HuH-7.5 (cell line): ENCODE data around the gene FAM171A1.
"Not testable (repeated sequence)": the region's sequence is repeated elsewhere in the genome, so short reads cannot be mapped to it uniquely, and the experiment has no call there.

Source experiments
- DNase-seq: peaks from one replicate; pipeline ENCODE4 v3.0.0; 2011; ENCODE audit warnings: low spot score

Gene FAM171A1

DNA sequence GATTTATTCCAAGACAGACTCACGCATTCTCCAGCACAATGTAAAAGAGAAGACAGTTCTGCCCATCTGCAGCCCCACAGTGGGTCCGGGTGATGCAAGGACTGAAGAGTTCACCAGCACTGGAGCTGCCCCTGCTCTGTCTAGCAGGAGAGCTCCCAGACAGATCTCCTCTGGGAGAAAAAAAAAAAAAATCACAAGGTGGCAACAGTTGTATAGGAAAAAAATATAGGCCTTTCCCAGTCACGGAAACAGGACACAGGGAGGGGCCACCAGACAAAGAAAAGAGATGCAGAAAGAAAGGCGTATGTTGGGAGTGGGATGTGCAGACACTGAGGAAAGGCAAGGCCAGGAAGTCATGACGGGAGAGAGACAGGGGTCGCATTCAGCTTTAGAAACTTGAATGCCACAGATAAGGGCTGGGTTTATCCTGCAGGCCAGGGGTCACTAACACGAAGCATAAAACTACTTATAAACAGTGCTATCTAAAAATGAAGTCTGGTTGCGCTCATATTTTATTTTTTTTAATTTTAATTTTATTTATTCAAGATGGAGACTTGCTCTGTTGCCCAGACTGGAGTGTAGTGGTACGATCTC, 54.1 kb downstream of the FAM171A1 start:
- DNase-seq, result no peak

DNA sequence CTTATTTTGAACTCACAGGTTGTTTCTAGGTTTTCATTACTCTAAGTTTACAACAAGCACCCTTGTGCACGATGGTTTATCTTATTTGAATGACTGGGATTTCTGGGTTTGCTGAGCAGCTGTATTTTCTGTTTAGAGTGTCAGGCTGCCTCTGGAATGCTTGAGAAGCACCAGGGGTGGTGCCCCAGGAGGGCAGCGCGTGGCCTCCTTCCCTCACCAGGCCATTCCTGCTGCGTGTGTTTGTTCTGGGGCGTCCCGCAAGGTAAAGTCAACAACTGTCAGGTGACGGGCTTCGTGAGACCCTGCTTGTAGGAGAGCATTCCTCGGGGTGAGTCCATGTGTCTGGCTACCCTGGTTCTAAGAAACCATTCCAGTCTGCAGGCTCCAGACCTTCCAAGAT, 54.9 kb downstream of the FAM171A1 start:
- DNase-seq, result no peak

DNA sequence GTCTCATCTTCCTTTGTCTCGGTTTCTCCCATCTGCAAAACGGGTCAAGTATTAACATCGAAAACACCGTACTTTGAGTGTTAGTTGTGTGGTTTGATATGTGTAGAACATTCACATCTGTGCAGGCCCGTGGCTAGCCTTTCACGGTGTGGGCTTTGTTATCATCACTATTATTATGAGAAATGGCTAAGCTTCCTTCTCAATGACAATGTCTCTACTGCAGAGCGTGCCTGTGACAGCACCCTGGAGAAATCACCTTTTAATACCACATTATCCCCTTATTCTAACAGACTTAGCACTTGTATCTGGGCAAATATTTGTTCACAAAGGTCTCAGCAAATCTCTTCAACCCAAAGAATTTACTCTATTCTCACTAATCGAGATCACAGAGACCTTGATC, 55.8 kb downstream of the FAM171A1 start:
- no peak for DNase-seq

DNA sequence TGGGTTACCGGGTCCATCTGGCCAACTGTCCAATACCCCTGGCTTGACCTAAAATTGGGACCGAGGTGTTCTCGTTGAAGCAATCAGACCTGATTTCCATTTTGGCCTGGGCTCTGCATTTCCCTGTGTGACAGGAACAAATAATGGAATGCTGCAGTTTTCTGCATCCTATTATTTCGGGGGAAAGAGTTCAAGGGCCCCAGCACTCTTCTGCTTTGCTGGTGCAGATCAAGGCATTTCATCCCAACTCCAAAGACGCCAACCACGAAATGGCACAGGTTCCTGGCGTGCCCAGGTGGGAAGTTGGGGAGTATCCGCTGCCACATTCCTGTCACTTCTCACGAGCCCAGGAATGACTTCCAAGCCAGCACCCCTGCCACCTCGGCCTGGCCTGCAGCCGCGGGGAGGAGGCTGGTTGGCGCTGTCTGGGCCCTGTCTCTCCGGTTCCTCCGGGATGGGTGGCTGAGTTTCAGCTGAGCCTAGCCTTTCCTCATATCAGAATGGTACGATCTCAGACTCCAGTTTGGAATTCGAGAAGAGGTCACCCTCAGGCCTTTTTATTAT, 56.5 kb downstream of the FAM171A1 start:
- DNase-seq, result no peak

DNA sequence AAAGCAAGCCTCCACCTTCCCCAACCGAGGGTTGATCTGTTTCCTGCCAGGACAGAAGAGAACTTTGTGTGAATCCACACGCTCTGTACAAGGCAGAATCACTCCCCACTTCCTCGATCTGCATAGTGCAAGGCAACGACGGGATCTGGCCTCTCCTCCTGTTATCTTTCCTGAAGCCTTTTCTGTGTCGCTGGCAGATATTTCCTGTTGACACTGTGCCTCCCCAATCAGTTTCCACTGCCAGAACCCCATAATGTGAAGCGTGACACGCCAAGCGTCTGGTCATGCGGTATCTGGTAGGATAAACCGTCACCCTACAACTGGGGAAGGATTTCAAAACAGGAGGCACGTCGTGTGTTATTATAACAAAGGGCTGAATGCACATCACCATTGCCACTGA, 57.2 kb downstream of the FAM171A1 start:
- no peak for DNase-seq

DNA sequence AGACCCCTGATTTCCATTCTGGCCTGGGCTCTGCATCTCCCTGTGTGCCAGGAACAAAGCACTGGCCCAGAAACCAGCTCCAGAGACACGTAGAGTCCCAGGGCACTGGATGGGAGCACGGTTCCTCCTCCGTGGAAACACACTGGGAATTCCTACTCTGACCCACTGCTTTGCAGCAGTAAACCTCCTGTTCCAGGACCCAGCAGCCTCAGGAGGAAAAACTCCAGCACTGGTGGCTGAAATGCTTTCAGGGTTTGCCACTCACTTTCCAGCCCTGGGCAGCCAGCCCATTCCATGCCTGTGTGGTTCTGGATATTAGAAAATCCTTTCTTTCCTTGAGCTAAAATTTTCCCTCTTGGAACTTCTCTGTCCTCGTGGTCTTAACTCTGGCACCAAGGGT, 58.0 kb downstream of the FAM171A1 start:
- DNase-seq, result no peak

DNA sequence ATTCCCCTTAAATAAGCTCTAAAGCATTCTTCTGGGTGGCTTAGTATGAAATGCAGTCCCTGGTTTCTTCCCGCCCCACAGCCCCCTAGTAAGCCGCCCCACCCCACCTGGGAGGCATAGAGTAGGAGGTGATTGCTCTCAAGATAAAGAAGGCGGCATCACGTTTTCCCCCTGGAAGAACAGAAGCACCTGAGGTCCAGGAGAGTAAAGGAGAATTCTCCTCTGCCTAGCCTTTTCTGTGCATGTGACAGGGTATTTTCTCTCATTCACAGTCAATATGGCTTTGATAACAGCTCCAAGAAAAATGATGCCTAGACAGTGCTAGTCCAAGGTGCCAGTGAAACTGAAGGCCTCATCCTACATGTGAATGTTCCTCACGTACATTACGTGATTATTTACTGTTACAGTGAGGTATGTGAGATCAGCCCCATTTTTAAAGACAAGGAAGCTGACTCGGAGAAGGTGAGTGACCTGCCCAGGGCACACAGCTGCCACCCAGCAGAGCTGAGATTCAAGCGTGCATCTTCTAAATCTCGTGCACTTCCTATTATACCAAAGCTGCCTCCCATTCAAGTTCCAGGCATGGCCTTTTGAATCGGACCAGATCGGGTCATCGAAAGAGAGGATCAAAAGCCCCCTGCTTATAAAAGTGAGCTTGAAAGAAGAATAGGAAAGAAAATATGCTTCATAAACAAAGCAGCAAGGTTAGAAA, 59.4 kb downstream of the FAM171A1 start:
- no peak for DNase-seq

DNA sequence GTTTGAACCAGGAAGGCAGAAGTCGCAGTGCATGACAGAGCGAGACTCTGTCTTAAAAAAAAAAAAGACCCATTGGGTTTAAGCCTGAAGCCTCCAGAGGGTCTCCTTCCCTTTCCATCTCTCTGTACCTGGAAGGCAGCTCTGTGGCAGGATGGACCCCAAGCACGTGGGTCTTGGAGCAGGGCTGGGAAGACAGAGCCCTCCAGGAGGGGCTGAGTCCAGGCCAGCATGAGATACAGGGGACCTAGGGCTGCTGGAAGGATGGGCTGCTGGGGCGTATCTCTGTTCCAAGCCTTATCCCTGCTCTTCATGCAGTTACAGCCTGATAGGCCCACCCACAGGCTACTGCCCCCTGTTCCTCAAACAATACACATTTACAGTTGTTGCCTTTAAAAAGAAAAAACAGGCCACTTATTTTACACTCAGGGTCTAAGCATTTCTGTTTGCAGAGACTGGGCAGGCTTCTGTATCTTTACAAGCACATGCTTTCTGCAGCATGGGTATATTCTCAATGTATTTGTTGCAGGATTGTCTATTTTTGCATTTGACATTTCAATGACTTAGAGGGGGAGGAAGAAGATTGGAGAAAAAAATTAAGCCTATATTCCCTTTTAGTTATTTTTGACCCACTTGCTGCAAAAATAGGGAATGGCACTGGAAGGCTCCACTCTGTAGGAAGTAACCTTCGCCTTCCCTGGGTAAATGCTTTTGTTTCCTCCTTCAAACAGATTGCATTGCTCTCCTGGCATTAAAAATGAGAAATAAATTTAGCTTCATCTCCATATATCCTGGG, 60.1 kb downstream of the FAM171A1 start:
- DNase-seq, result no peak

DNA sequence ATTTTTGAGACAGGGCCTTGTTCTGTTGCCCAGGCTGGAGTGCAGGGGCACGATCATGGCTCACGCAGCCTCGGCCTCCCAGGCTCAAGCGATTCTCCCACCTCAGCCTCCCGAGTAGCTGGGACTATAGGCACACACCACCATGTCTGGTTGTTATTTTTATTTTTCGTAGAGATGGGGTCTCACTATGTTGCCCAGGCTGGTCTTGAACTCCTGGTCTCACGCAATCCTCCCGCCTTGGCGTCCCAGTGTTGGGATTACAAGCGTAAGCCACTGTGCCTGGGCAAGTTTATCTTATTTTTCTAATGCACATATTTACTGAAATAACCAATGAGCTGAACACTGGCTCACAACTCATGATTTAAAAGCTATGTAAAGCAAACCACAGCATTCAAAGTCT, 61.9 kb downstream of the FAM171A1 start:
- no peak for DNase-seq

DNA sequence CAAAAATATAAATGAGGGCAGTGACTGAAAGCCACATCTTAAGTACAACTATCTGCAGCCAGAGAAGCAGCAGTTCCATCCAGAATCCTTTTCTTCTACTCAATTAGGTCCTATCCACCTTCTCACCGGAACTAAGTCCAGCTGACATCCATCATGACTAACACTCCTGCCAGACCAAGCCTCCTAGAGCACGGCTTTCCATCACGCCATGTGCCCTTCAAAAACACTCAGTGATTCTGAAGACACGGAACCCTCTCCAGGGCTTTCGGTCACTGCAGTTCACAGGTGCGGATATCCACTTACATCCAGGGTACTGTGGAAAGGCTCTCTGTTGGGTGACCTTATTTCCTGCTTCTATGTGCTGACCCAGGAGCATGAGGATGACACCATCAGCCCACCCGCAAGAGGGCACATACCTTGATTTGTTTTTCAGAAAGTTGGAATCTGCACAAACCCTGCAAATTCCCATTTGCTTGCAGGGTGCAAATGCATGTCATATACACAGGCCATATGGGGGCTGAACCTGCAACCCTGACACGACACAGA, 64.3 kb downstream of the FAM171A1 start:
- no peak for DNase-seq

DNA sequence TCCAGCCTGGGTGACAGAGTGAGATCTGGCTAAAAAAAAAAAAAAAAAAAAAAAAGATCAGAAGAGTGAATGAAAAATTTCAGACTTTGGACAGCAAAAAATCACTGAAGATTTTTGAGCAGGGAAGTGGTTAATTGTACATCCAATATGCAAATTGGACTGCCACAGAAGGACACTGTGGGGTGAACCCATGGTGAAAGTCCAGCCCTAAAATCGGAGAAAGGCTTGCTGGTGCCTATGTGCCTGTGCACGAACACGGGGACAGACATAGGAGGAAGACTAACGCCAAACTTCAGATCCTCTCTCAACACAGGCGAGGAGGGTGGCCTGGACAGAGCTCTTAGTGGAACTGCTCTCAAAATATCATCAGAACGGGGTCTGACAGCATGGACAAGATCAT, 65.5 kb downstream of the FAM171A1 start:
- no peak for DNase-seq

DNA sequence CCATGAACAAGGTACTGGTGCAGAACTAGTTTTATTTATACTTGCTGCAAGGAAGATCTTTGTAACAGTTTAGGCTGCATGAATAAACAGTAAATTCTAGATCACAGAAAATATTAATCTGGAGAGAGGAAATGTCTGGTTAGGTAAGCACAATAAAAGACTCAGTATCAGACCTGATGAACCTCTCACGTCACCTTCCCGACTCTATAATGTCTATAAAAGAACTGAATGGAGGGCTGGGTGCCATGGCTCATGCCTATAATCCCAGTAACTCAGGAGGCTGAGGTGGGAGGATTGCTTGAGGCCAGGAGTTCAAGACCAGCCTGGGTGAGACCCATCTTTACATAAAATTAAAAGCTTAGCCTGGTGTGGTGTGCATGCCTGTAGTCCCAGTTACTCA, 65.9 kb downstream of the FAM171A1 start:
- DNase-seq, result no peak

DNA sequence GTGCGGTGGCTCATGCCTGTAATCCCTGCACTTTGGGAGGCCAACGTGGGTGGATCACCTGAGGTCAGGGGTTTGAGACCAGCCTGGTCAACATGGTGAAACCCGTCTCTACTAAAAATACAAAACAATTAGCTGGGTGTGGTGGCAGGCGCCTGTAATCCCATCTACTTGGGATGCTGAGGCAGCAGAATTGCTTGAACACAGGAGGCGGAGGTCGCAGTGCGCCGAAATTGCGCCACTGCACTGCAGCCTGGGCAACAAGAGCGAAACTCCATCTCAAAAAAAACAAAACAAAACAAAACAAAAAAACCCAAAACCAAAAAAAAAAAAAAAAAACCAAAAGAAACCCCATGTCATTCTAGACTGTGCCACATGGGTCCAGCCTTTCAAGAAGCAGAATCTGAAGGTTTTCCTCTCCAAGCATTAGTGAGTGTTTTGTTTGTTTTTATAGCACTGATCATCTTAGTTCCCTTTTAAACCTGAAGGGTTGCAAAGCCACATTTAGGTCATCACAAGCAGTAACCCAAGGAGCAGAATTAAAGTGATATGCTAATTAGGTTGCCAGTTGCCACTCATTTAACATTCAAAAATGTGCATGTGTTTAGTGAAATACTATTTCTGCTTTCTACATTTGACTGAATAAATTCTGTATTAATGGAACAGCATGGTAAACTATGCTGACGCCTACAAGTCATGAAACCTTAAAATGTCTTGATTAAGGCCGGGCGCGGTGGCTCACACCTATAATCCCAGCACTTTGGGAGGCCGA, 68.7 kb downstream of the FAM171A1 start:
- not testable (repeated sequence) for DNase-seq

DNA sequence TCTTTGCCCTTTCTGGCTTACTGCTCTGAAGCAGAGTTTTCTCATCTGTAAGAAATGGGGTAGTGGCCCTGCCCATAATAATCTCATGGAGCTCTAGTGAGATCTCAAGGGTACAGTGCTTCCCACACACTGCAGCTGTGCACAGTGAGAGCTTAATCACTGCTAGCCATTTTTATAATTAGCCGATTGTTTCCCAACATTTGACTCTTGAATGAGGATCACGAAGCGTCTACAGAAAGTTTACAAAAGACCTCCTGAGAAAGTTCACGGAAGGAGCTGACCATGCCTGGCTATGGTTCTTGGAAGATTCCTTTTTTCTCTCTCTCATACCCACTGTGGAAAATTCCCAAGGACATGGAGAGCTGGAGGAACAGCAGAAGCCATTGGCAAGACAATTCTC, 70.4 kb downstream of the FAM171A1 start:
- no peak for DNase-seq

DNA sequence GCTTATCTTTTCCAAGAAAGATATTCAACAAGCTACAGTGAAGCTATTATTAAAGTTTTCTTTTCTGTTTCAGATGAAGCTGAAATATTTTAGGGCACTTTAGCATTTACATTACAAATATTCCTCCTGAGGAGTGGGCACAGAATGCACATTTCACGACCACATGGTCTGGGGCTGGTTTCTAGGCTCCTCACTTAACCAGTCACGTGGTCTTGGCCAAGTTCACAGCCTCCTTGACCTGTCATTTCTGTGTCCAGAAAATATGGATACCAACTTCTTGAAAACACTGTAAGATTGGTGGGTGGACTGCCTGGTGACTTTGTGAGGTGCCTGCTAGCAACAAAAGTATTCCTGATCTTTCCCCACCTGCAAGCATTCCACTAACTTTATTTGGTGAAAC, 70.9 kb downstream of the FAM171A1 start:
- no peak for DNase-seq

DNA sequence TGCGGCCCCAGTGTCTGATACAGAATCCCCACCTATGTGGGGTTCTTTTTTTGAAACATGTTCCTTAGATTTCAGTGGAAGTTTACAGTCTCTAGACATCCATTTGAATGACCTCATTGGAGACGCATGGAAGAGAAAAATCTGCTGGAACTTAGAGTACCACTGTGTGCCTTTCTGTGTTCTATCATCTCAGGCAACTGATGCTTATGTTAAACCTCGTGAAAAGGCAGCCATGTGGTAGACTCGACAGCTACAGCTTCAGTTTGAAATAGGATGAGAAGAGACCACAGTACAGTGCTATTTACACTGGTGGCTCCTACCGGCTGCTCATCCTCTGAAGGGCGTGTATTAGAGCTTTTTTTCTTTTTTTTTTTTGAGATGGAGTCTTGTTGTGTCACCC, 74.4 kb downstream of the FAM171A1 start:
- no peak for DNase-seq

DNA sequence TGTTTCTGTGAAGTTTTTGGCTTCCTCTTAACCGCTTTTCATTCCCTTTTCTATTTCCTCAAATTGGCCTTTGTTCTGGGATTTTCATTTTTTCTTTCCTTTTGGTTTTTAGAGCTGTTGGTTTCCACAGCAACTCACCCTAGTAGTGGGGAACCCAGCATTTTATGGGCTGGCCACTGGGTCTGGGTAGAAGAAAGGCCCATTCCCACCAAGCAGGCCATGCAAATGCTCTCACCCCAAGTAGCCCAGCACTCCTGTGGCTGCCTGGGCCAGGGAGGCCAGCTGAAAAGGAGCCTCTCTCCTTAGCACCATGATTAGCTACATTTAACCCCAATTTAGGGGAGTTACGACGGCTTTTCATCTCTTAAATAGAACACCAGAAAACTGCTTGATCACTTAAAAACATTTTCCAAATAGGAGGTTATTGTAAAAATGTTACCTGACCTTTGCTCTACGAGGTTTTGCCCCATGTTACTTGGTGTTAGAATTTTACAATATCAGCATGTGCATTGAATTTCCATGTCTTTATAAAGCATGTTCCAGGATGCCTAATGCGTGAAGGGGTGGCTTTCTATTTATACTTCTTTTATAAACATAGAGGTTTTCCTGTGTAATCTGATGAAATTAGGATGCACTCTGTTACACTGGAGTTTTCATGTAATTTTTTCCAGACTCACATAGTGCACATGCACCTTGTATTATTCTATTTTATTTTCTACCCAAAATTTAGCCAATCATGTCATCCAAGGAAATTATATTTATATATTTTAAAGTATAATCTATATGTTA, 75.4 kb downstream of the FAM171A1 start:
- DNase-seq, result no peak

DNA sequence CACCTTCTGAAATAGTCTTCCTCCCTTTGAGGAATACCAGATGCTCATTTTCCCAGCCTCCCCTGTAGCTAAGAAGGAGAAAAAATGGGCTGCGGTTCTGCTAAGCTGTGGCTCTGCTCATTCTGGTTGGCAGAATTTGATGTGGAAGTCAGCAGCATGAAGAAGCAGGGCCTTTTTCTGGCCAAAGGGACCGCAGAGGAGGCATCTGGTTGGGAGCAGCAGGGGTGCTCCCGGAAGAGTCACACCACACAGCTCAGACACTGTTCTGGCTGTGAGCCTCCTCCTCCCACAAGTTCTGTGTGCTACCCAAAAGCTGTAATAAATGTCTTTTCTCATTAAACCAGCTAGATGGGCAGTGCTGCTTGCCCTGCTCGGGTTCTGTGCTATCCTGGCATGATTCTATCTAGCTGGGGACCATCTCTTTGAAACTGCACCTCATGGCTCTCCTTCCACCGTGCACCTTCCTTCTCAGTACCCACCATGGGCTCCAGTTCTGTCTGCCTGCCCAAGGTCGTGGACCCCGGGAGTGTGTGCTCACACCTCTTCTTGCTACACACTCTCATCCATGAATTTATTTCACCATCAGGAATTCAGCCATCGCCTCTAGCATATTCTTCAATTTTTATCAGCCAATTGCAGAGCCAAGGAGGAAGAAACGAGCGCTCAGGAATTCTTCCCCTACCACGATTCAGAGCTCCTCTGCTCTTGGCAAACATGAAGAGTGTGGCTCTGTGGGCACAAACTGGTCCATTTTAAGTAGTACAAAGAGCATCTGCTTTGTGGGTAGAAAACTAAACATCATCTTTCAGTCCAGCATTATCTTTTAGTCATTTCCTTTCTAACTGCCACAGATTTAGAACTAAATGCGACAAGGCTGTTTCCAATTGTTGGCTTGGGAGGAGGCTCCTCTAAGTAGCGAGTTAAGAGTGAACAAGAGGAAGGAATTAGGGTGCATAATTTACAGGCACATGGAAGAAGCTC, 76.9 kb downstream of the FAM171A1 start:
- DNase-seq, result no peak

DNA sequence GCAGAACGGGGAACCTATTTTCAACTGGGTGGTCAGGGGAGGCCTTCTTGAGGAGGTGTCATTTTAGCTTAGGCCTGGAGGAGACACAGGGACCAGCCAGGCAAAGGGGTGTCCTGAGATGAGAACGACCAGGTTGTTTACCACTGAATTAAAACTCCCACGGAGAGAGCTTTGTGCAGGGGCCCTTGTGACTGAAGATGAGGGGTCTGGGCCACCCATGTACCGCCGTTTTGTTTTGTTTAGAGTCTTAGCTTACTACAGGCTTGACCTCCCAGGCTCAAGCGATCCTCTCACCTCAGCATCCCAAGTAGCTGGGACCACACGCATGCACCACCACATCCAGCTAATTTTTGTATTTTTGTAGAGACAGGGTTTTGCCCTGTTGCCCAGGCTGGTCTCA, 80.4 kb downstream of the FAM171A1 start:
- no peak for DNase-seq

DNA sequence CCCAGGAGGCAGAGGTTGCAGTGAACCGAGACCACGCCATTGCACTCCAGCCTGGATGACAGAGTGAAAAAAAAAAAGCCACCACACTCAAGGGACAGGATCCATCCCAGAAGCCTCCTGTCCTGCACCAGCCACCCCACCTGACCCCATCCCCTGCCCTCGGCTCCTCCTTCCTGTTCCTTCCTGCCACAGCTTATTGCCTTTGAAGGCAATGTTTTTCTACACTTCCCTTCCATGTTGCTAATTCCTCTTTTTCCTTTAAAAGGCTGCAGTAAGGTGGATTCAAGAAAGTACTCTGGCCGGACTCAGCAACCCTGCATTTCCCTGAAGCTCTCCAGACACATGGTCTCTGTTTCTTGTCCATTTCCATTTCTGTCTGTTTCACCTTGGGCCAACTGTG, 80.9 kb downstream of the FAM171A1 start:
- no peak for DNase-seq
